Memory B cell (primary cell): Measurements from ENCODE around the gene TIA1.
"Not testable (repeated sequence)": the region's sequence is repeated elsewhere in the genome, so short reads cannot be mapped to it uniquely, and the experiment has no call there.

Source experiments
- ATAC-seq: fragments of 150-1000 bp; cut with Tn5 transposase; 2 replicates; pipeline ENCODE4 v1.10.0; 2021; ENCODE audit warnings: low read depth, mild to moderate bottlenecking, moderate library complexity
- DNase-seq, 2 donors: peaks; one replicate each; pipeline ENCODE4 v3.0.0; 2022; ENCODE audit warnings: low spot score in 2 of 2
- H3K27ac Mint-ChIP-seq: one replicate; pipeline ENCODE4 v1.8.0; 2022; ENCODE audit warnings: mild to moderate bottlenecking, moderate library complexity, mixed read lengths
- H3K27me3 Mint-ChIP-seq: one replicate; pipeline ENCODE4 v1.8.0; 2022; ENCODE audit warnings: mixed read lengths
- H3K36me3 Mint-ChIP-seq: one replicate; pipeline ENCODE4 v1.8.0; 2022; ENCODE audit warnings: mild to moderate bottlenecking, mixed read lengths
- H3K4me1 Mint-ChIP-seq: one replicate; pipeline ENCODE4 v1.8.0; 2022; ENCODE audit warnings: mixed read lengths
- H3K4me3 Mint-ChIP-seq: one replicate; pipeline ENCODE4 v1.8.0; 2022; ENCODE audit warnings: mild to moderate bottlenecking, moderate library complexity, mixed read lengths
- H3K9me3 Mint-ChIP-seq: one replicate; pipeline ENCODE4 v1.8.0; 2022; ENCODE audit warnings: mixed read lengths

TIA1 gene

GRCh38 chr2:70243806-70244584, 4.4 kb downstream of the TIA1 start:
- Mint-ChIP-seq H3K9me3 (no peaks in the 10 kb centered on the region), H3K4me3 (no peak overlapping the region), H3K4me1 (peaks cover 33% of the 10 kb centered on the region), H3K36me3 (peaks cover 11% of the 10 kb centered on the region), H3K27ac (no peak overlapping the region), H3K27me3 (no peaks in the 10 kb centered on the region)
- DNase-seq (no peak), ATAC-seq (no peak)

GRCh38 chr2:70242552-70242951, 5.9 kb downstream of the TIA1 start:
- no peaks in the 10 kb centered on the region for H3K27me3 Mint-ChIP-seq
- H3K36me3 Mint-ChIP-seq, result peaks cover 13% of the 10 kb centered on the region
- peaks cover 25% of the 10 kb centered on the region for H3K4me1 Mint-ChIP-seq
- H3K4me3 Mint-ChIP-seq, result no peak overlapping the region
- DNase-seq (no peak), ATAC-seq (no peak)
- H3K27ac Mint-ChIP-seq, result no peak overlapping the region
- no peaks in the 10 kb centered on the region for H3K9me3 Mint-ChIP-seq

GRCh38 chr2:70241340-70241739, 7.1 kb downstream of the TIA1 start:
- peak overlapping the region; percentile 45 for H3K27ac Mint-ChIP-seq
- H3K27me3 Mint-ChIP-seq, result no peaks in the 10 kb centered on the region
- no peak overlapping the region for H3K4me3 Mint-ChIP-seq
- peaks cover 13% of the 10 kb centered on the region for H3K36me3 Mint-ChIP-seq
- no peaks in the 10 kb centered on the region for H3K9me3 Mint-ChIP-seq
- H3K4me1 Mint-ChIP-seq, result peaks cover 18% of the 10 kb centered on the region
- no peak for ATAC-seq
- DNase-seq, result no peak

- no peak overlapping the region for H3K4me3 Mint-ChIP-seq
- H3K4me1 Mint-ChIP-seq, result peaks cover 13% of the 10 kb centered on the region
- no peak overlapping the region for H3K27ac Mint-ChIP-seq
- H3K27me3 Mint-ChIP-seq, result no peaks in the 10 kb centered on the region
- H3K9me3 Mint-ChIP-seq, result no peaks in the 10 kb centered on the region
- peaks cover 13% of the 10 kb centered on the region for H3K36me3 Mint-ChIP-seq
- no peak for ATAC-seq
- DNase-seq, result no peak
Observed at GRCh38 chr2:70240599-70240998, 7.8 kb downstream of the TIA1 start.

- Mint-ChIP-seq H3K9me3 (no peaks in the 10 kb centered on the region), H3K4me3 (no peak overlapping the region), H3K27me3 (no peaks in the 10 kb centered on the region), H3K4me1 (no peaks in the 10 kb centered on the region), H3K27ac (no peak overlapping the region), H3K36me3 (peaks cover 16% of the 10 kb centered on the region)
- DNase-seq, result no peak
- no peak for ATAC-seq
Observed at GRCh38 chr2:70233926-70234325, 14.5 kb downstream of the TIA1 start.

GRCh38 chr2:70226781-70227180, 21.6 kb downstream of the TIA1 start:
- Mint-ChIP-seq H3K27me3 (no peaks in the 10 kb centered on the region), H3K4me1 (peaks cover 2% of the 10 kb centered on the region), H3K36me3 (peaks cover 20% of the 10 kb centered on the region), H3K27ac (peak overlapping the region; percentile 77), H3K4me3 (no peak overlapping the region), H3K9me3 (no peaks in the 10 kb centered on the region)
- DNase-seq (no peak), ATAC-seq (no peak)

- H3K27me3 Mint-ChIP-seq, H3K4me3 Mint-ChIP-seq, DNase-seq, H3K9me3 Mint-ChIP-seq, H3K27ac Mint-ChIP-seq, H3K4me1 Mint-ChIP-seq, ATAC-seq: not testable (repeated sequence)
- H3K36me3 Mint-ChIP-seq, result peaks cover 29% of the 10 kb centered on the region
Observed at GRCh38 chr2:70223305-70223704, 25.1 kb downstream of the TIA1 start.

- Mint-ChIP-seq H3K27ac (no peak overlapping the region), H3K27me3 (no peaks in the 10 kb centered on the region), H3K36me3 (peaks cover 20% of the 10 kb centered on the region), H3K9me3 (no peaks in the 10 kb centered on the region), H3K4me3 (no peak overlapping the region), H3K4me1 (peaks cover 2% of the 10 kb centered on the region)
- DNase-seq (no peak), ATAC-seq (no peak)
Observed at GRCh38 chr2:70214953-70215549, 33.4 kb downstream of the TIA1 start.

GRCh38 chr2:70214365-70214764, 34.1 kb downstream of the TIA1 start:
- no peak for DNase-seq
- H3K36me3 Mint-ChIP-seq, result peaks cover 18% of the 10 kb centered on the region

GRCh38 chr2:70212298-70212932, 36.0 kb downstream of the TIA1 start:
- ATAC-seq (no peak), DNase-seq (no peak)
- Mint-ChIP-seq H3K27ac (no peak overlapping the region), H3K36me3 (peaks cover 8% of the 10 kb centered on the region), H3K4me1 (peaks cover 2% of the 10 kb centered on the region), H3K9me3 (no peaks in the 10 kb centered on the region), H3K27me3 (no peaks in the 10 kb centered on the region), H3K4me3 (no peak overlapping the region)

More at GRCh38 chr2:70214365-70214764, 34.1 kb downstream of the TIA1 start:
- H3K4me1 Mint-ChIP-seq, result peaks cover 2% of the 10 kb centered on the region
- no peak for ATAC-seq
- no peak overlapping the region for H3K27ac Mint-ChIP-seq
- no peaks in the 10 kb centered on the region for H3K9me3 Mint-ChIP-seq
- H3K27me3 Mint-ChIP-seq, result no peaks in the 10 kb centered on the region
- H3K4me3 Mint-ChIP-seq, result no peak overlapping the region

- no peak for DNase-seq
- Mint-ChIP-seq H3K4me1 (peaks cover 2% of the 10 kb centered on the region), H3K27me3 (no peaks in the 10 kb centered on the region), H3K36me3 (peaks cover 6% of the 10 kb centered on the region), H3K9me3 (no peaks in the 10 kb centered on the region), H3K27ac (no peak overlapping the region), H3K4me3 (no peak overlapping the region)
- no peak for ATAC-seq
Observed at GRCh38 chr2:70211595-70211994, 36.8 kb downstream of the TIA1 start.

GRCh38 chr2:70204452-70204851, 44.0 kb downstream of the TIA1 start:
- ATAC-seq (no peak), DNase-seq (no peak)
- Mint-ChIP-seq H3K4me1 (no peaks in the 10 kb centered on the region), H3K27me3 (no peaks in the 10 kb centered on the region), H3K27ac (no peak overlapping the region), H3K4me3 (no peak overlapping the region), H3K36me3 (no peaks in the 10 kb centered on the region), H3K9me3 (peaks cover 2% of the 10 kb centered on the region)

GRCh38 chr2:70203086-70203485, 45.3 kb downstream of the TIA1 start:
- Mint-ChIP-seq H3K36me3 (no peaks in the 10 kb centered on the region), H3K9me3 (peaks cover 2% of the 10 kb centered on the region), H3K27me3 (peaks cover 1% of the 10 kb centered on the region), H3K4me1 (no peaks in the 10 kb centered on the region), H3K4me3 (no peak overlapping the region), H3K27ac (no peak overlapping the region)
- DNase-seq (no peak), ATAC-seq (no peak)

- DNase-seq, result no peak
- Mint-ChIP-seq H3K27ac (no peak overlapping the region), H3K9me3 (peaks cover 2% of the 10 kb centered on the region), H3K36me3 (no peaks in the 10 kb centered on the region), H3K27me3 (peaks cover 4% of the 10 kb centered on the region), H3K4me3 (no peak overlapping the region), H3K4me1 (no peaks in the 10 kb centered on the region)
- no peak for ATAC-seq
Observed at GRCh38 chr2:70202236-70202806, 46.1 kb downstream of the TIA1 start.
